Measurements from ENCODE around the gene STRIP2. TPM values are rescaled to one million over a fixed set of nuclear protein-coding genes. Genes with fewer than 3 reads are reported as not detected.
"Not testable (repeated sequence)": the region's sequence is repeated elsewhere in the genome, so short reads cannot be mapped to it uniquely, and the experiment has no call there.

Gene STRIP2
- total RNA-seq, 5 donors from 2014 or later (not counting 1 experiment from before 2014, with no cell fraction given) = 0.39 to 0.47 (median 0.42) TPM

DNA sequence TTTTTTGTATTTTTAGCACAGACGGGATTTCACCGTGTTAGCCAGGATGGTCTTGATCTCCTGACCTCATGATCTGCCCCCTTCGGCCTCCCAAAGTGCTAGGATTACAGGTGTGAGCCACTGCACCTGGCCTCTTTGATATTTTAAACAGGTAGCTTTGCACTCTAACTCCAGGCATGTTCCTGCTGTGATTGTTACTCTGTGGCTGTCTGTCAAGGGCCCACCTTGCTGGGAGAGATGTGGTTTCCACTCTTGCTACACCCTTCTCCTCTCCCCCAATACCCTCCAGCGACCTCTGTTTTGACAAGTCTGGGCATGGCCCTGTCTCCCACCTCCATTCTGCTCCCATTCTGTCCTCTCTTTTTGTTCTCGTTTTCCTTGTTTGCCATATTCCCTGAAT is 85.2 kb downstream of the STRIP2 start:
- H3K4me1 ChIP-seq (ENCODE audit: control insufficient read depth in 1 of 2, extremely low read depth in 1 of 2, insufficient read depth in 2 of 2, low read length in 2 of 2) = peaks cover 0 to 4% of the 10 kb centered on the region in 2 experiments
- H3K4me3 ChIP-seq (ENCODE audit: control insufficient read depth in 1 of 2, extremely low read depth in 1 of 2, low read length in 1 of 2) = no peak overlapping the region
- Mint-ChIP-seq H3K9me3 (no peaks in the 10 kb centered on the region), H3K4me3 (no peak overlapping the region), H3K27me3 (peaks cover 9 to 21% of the 10 kb centered on the region in 2 donors), H3K36me3 (no peaks in the 10 kb centered on the region), H3K27ac (no peak overlapping the region), H3K4me1 (peaks cover 0 to under 1% (median 0%) of the 10 kb centered on the region in 3 donors)
- no peaks in the 10 kb centered on the region for H3K9me3 ChIP-seq
- no peaks in the 10 kb centered on the region for H3K36me3 ChIP-seq (ENCODE audit: control insufficient read depth in 2 of 2, extremely low read depth in 1 of 2, insufficient read depth in 1 of 2, low read length in 1 of 2)
- no peak for DNase-seq
- no peak for ATAC-seq (replicated peaks in 1 of 4)
- H3K27ac ChIP-seq (ENCODE audit: low read length) = no peak overlapping the region
- CTCF ChIA-PET = no interaction called here
- WGBS (ENCODE audit: insufficient coverage) = 67% methylated on average over 5 of the region's 5 CpGs
- peaks cover 0 to 10% of the 10 kb centered on the region in 2 experiments for H3K27me3 ChIP-seq (replicated peaks in 1 of 2; ENCODE audit: control insufficient read depth in 2 of 2, extremely low read depth in 1 of 2, insufficient read depth in 2 of 2, low read length in 1 of 2)
- POLR2A ChIA-PET = no interaction called here

DNA sequence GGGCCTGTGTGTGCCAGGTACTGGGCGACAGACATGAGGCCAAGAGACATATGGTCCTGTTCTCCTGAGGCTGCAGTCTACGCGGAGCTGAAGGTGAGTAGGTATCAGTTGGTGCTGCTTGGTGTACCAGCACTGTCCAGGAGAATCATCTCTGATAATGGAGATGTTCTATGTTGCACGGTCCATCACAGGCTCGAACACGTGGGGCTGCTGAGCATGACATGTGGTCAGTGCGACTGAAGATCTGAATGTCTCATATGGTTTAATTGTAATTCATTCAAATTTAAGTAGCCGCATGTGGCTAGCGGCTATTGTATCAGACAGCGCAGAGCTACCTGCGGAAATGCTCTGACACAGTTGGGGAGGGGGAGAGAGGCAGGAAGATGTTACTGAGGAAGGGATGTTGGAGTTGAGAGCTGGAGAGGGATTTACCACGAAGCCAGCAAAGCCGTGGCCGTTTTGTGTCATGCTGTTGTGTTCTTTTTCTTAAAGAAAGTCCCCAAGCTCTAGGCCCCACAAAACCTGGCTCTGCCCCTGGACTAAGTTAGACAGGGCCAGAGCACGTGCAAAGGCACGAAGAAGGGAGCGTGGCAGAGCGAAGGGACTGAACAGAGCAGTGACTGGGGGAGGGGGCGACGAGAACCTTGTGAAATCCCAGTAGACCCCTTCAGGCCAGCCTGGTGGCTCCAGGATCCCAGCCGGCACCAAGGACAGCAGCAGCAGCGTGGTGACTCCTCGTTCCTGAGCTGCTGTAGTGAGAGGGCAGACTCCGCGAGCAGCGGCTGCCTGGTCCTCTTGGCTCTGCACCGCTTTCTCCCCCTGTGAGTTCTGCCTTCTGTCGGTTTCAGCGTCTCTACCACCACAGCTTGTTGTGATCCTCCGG is 88.1 kb downstream of the STRIP2 start:
- ATAC-seq (replicated peaks in 1 of 4) = no peak
- Mint-ChIP-seq H3K4me3 (no peak overlapping the region), H3K4me1 (peaks cover 0 to 11% (median 5%) of the 10 kb centered on the region in 3 donors), H3K27ac (no peak overlapping the region), H3K9me3 (no peaks in the 10 kb centered on the region), H3K27me3 (peaks cover 16 to 29% of the 10 kb centered on the region in 2 donors), H3K36me3 (no peaks in the 10 kb centered on the region)
- no peaks in the 10 kb centered on the region for H3K9me3 ChIP-seq
- peaks cover 0 to 17% of the 10 kb centered on the region in 2 experiments for H3K4me1 ChIP-seq (ENCODE audit: control insufficient read depth in 1 of 2, extremely low read depth in 1 of 2, insufficient read depth in 2 of 2, low read length in 2 of 2)
- POLR2A ChIA-PET = interaction anchor here in 1 of 2 donors (0.5 kb wide), 1 partner anchor 101 kb away, joined by 5 read pairs; no protein-coding TSS in a partner anchor
- no peaks in the 10 kb centered on the region for H3K36me3 ChIP-seq (ENCODE audit: control insufficient read depth in 2 of 2, extremely low read depth in 1 of 2, insufficient read depth in 1 of 2, low read length in 1 of 2)
- CTCF ChIA-PET = interaction anchor here (0.5 to 0.6 kb wide), 3 partner anchors 24 to 1235 kb away, joined by 3 to 4 read pairs (median 4); no protein-coding TSS in a partner anchor
- 64% methylated on average over 29 of the region's 30 CpGs for WGBS (ENCODE audit: insufficient coverage)
- H3K4me3 ChIP-seq (ENCODE audit: control insufficient read depth in 1 of 2, extremely low read depth in 1 of 2, low read length in 1 of 2) = no peak overlapping the region
- DNase-seq = no peak
- peaks cover 0 to 10% of the 10 kb centered on the region in 2 experiments for H3K27me3 ChIP-seq (replicated peaks in 1 of 2; ENCODE audit: control insufficient read depth in 2 of 2, extremely low read depth in 1 of 2, insufficient read depth in 2 of 2, low read length in 1 of 2)
- H3K27ac ChIP-seq (ENCODE audit: low read length) = no peak overlapping the region

GRCh38 chr7:129522971-129523340 is 88.7 kb downstream of the STRIP2 start:
- H3K9me3 ChIP-seq = no peaks in the 10 kb centered on the region
- 63% methylated on average over 2 of the region's 5 CpGs for WGBS (ENCODE audit: insufficient coverage)
- H3K27me3 ChIP-seq (replicated peaks in 1 of 2; ENCODE audit: control insufficient read depth in 2 of 2, extremely low read depth in 1 of 2, insufficient read depth in 2 of 2, low read length in 1 of 2) = peaks cover 0 to 10% of the 10 kb centered on the region in 2 experiments
- ATAC-seq (replicated peaks in 1 of 4) = no peak
- H3K36me3 ChIP-seq (ENCODE audit: control insufficient read depth in 2 of 2, extremely low read depth in 1 of 2, insufficient read depth in 1 of 2, low read length in 1 of 2) = no peaks in the 10 kb centered on the region
- no peak overlapping the region for H3K27ac ChIP-seq (ENCODE audit: low read length)
- DNase-seq = no peak
- H3K4me1 ChIP-seq (ENCODE audit: control insufficient read depth in 1 of 2, extremely low read depth in 1 of 2, insufficient read depth in 2 of 2, low read length in 2 of 2) = peaks cover 0 to 17% of the 10 kb centered on the region in 2 experiments
- CTCF ChIA-PET = interaction anchor here (0.5 to 0.6 kb wide), 2 partner anchors 346 to 1236 kb away, joined by 3 to 4 read pairs; no protein-coding TSS in a partner anchor
- H3K36me3 Mint-ChIP-seq = no peaks in the 10 kb centered on the region
- peaks cover 0 to 11% (median 5%) of the 10 kb centered on the region in 3 donors for H3K4me1 Mint-ChIP-seq
- no peak overlapping the region for H3K27ac Mint-ChIP-seq
- H3K4me3 Mint-ChIP-seq = no peak overlapping the region
- H3K9me3 Mint-ChIP-seq = no peaks in the 10 kb centered on the region
- H3K27me3 Mint-ChIP-seq = peaks cover 16 to 32% of the 10 kb centered on the region in 2 donors
- POLR2A ChIA-PET = interaction anchor here in 1 of 2 donors (0.5 kb wide), 1 partner anchor 101 kb away, joined by 5 read pairs; no protein-coding TSS in a partner anchor
- no peak overlapping the region for H3K4me3 ChIP-seq (ENCODE audit: control insufficient read depth in 1 of 2, extremely low read depth in 1 of 2, low read length in 1 of 2)

DNA sequence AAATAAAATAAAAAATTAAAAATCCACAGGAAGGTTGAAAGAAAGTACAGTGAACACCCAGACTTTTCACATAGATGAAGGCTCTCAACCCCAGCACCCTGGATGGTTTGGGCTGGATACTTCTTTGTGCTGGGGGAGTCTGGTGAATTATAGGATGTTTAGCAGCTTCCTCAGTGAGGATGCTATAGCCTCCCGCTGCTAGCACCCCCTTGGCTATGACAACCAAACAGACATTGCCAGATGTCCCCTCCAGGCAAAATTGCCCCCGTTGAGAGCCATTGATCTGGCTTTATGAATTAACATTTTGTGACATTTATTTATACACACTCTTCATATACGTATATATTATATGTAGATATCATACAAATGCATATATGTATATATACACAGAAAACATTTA is 89.7 kb downstream of the STRIP2 start:
- Histone ChIP-seq H3K27me3 (replicated peaks in 1 of 2; ENCODE audit: control insufficient read depth in 2 of 2, extremely low read depth in 1 of 2, insufficient read depth in 2 of 2, low read length in 1 of 2) (peaks cover 0 to 10% of the 10 kb centered on the region in 2 experiments), H3K4me1 (ENCODE audit: control insufficient read depth in 1 of 2, extremely low read depth in 1 of 2, insufficient read depth in 2 of 2, low read length in 2 of 2) (peaks cover 0 to 17% of the 10 kb centered on the region in 2 experiments), H3K4me3 (ENCODE audit: control insufficient read depth in 1 of 2, extremely low read depth in 1 of 2, low read length in 1 of 2) (no peak overlapping the region), H3K36me3 (ENCODE audit: control insufficient read depth in 2 of 2, extremely low read depth in 1 of 2, insufficient read depth in 1 of 2, low read length in 1 of 2) (no peaks in the 10 kb centered on the region), H3K27ac (ENCODE audit: low read length) (no peak overlapping the region), H3K9me3 (no peaks in the 10 kb centered on the region)
- ATAC-seq (replicated peaks in 1 of 4) (no peak), DNase-seq (no peak)
- H3K27ac Mint-ChIP-seq = no peak overlapping the region
- peaks cover 0 to 11% (median 5%) of the 10 kb centered on the region in 3 donors for H3K4me1 Mint-ChIP-seq
- H3K4me3 Mint-ChIP-seq = no peak overlapping the region
- no CpG with 5 or more reads among the region's 3 CpGs for WGBS (ENCODE audit: insufficient coverage)
- ChIA-PET CTCF (interaction anchor here in 1 of 2 donors (0.6 to 0.7 kb wide), 2 partner anchors 49 to 246 kb away, joined by 4 to 7 read pairs; no protein-coding TSS in a partner anchor), POLR2A (interaction anchor here in 1 of 2 donors (0.7 kb wide), 1 partner anchor 88 kb away, joined by 3 read pairs; no protein-coding TSS in a partner anchor)
- no peaks in the 10 kb centered on the region for H3K9me3 Mint-ChIP-seq
- peaks cover 16 to 34% of the 10 kb centered on the region in 2 donors for H3K27me3 Mint-ChIP-seq
- no peaks in the 10 kb centered on the region for H3K36me3 Mint-ChIP-seq

GRCh38 chr7:129524405-129524804 is 90.2 kb downstream of the STRIP2 start:
- not testable (repeated sequence) for H3K9me3 Mint-ChIP-seq; H3K36me3 ChIP-seq (ENCODE audit: control insufficient read depth in 2 of 2, extremely low read depth in 1 of 2, insufficient read depth in 1 of 2, low read length in 1 of 2); H3K9me3 ChIP-seq; H3K27ac Mint-ChIP-seq; ATAC-seq (replicated peaks in 1 of 4); H3K4me3 Mint-ChIP-seq; H3K36me3 Mint-ChIP-seq; H3K27ac ChIP-seq (ENCODE audit: low read length); DNase-seq; H3K4me3 ChIP-seq (ENCODE audit: control insufficient read depth in 1 of 2, extremely low read depth in 1 of 2, low read length in 1 of 2)
- peaks cover 16 to 34% of the 10 kb centered on the region in 2 donors for H3K27me3 Mint-ChIP-seq
- WGBS (ENCODE audit: insufficient coverage) = 86% methylated on average over 1 of the region's 2 CpGs
- ChIA-PET CTCF (interaction anchor here in 1 of 2 donors (0.6 to 0.7 kb wide), 3 partner anchors 49 to 403 kb away, joined by 4 to 7 read pairs (median 5); no protein-coding TSS in a partner anchor), POLR2A (interaction anchor here in 1 of 2 donors (0.7 kb wide), 1 partner anchor 87 kb away, joined by 3 read pairs; no protein-coding TSS in a partner anchor)
- Histone ChIP-seq H3K27me3 (replicated peaks in 1 of 2; ENCODE audit: control insufficient read depth in 2 of 2, extremely low read depth in 1 of 2, insufficient read depth in 2 of 2, low read length in 1 of 2) (peaks cover 0 to 10% of the 10 kb centered on the region in 2 experiments), H3K4me1 (ENCODE audit: control insufficient read depth in 1 of 2, extremely low read depth in 1 of 2, insufficient read depth in 2 of 2, low read length in 2 of 2) (peaks cover 0 to 17% of the 10 kb centered on the region in 2 experiments)
- peaks cover 0 to 11% (median 5%) of the 10 kb centered on the region in 3 donors for H3K4me1 Mint-ChIP-seq

DNA sequence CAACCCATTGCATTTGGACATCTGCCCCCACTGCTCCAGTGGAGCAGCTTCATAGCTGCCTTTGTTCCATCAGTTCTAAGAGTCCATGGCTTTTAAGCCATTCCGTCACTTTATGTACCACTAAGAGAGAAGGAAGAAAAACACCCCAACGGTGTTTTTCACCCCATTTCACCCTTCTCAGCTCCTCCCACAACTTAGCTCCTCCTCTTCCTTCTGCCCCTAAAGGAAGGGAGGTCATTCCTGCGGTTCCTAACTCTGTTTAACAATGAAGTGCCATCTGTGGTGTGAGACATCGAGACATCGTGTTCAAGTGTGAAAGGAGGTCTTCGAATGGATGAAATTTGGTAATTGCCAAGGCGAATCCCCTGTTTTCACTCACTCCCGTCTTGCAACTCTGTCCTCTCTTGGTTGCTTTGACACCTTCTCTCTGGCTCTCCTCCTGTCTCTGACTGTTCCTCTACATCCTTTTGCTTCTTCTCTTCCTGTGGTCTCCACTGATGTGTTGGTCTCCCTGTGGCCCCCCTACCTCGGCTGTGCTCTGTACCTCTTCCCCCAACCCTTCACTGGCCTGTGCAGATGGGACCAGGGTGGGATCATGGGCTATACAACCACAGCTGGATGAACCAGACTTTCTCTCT is 91.1 kb downstream of the STRIP2 start:
- Histone ChIP-seq H3K4me3 (ENCODE audit: control insufficient read depth in 1 of 2, extremely low read depth in 1 of 2, low read length in 1 of 2) (no peak overlapping the region), H3K27me3 (replicated peaks in 1 of 2; ENCODE audit: control insufficient read depth in 2 of 2, extremely low read depth in 1 of 2, insufficient read depth in 2 of 2, low read length in 1 of 2) (peaks cover 0 to 8% of the 10 kb centered on the region in 2 experiments), H3K4me1 (ENCODE audit: control insufficient read depth in 1 of 2, extremely low read depth in 1 of 2, insufficient read depth in 2 of 2, low read length in 2 of 2) (peaks cover 0 to 17% of the 10 kb centered on the region in 2 experiments), H3K9me3 (no peaks in the 10 kb centered on the region), H3K36me3 (ENCODE audit: control insufficient read depth in 2 of 2, extremely low read depth in 1 of 2, insufficient read depth in 1 of 2, low read length in 1 of 2) (no peaks in the 10 kb centered on the region), H3K27ac (ENCODE audit: low read length) (no peak overlapping the region)
- POLR2A ChIA-PET = no interaction called here
- CTCF ChIA-PET = interaction anchor here in 1 of 2 donors (0.6 kb wide), 1 partner anchor 527 kb away, joined by 3 read pairs; no protein-coding TSS in a partner anchor
- Mint-ChIP-seq H3K4me1 (peaks cover 0 to 11% (median 5%) of the 10 kb centered on the region in 3 donors), H3K36me3 (no peaks in the 10 kb centered on the region), H3K9me3 (no peaks in the 10 kb centered on the region), H3K4me3 (peak overlapping the region in 2 of 3 donors; percentile 10 to 29), H3K27ac (peak overlapping the region; percentile 16 to 28), H3K27me3 (peaks cover 16 to 32% of the 10 kb centered on the region in 2 donors)
- DNase-seq (peak in 2 of 35 experiments; percentile 4 to 12), ATAC-seq (replicated peaks in 1 of 4) (no peak)
- WGBS (ENCODE audit: insufficient coverage) = 86% methylated on average over 4 of the region's 9 CpGs

All from T-cell (primary cell).